Measurements from ENCODE around the gene NFATC2. TPM values are rescaled to one million over a fixed set of nuclear protein-coding genes. Genes with fewer than 3 reads are reported as not detected.

The NFATC2 gene
- total RNA-seq, 1 donor: 0.36 TPM

GRCh38 chr20:51456511-51457509 lies 85.7 kb downstream of the NFATC2 start:
- H3K4me3 ChIP-seq (ENCODE audit: low read depth, low read length): no peak overlapping the region
- TF ChIP-seq, protein P1, sequence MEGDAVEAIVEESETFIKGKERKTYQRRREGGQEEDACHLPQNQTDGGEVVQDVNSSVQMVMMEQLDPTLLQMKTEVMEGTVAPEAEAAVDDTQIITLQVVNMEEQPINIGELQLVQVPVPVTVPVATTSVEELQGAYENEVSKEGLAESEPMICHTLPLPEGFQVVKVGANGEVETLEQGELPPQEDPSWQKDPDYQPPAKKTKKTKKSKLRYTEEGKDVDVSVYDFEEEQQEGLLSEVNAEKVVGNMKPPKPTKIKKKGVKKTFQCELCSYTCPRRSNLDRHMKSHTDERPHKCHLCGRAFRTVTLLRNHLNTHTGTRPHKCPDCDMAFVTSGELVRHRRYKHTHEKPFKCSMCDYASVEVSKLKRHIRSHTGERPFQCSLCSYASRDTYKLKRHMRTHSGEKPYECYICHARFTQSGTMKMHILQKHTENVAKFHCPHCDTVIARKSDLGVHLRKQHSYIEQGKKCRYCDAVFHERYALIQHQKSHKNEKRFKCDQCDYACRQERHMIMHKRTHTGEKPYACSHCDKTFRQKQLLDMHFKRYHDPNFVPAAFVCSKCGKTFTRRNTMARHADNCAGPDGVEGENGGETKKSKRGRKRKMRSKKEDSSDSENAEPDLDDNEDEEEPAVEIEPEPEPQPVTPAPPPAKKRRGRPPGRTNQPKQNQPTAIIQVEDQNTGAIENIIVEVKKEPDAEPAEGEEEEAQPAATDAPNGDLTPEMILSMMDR (IDR thresholded peaks at IDR 0.05; ENCODE audit: insufficient read depth, low read length): peak; percentile 3
- peak; percentile 98 for DNase-seq (ENCODE audit: low read depth)

DNA sequence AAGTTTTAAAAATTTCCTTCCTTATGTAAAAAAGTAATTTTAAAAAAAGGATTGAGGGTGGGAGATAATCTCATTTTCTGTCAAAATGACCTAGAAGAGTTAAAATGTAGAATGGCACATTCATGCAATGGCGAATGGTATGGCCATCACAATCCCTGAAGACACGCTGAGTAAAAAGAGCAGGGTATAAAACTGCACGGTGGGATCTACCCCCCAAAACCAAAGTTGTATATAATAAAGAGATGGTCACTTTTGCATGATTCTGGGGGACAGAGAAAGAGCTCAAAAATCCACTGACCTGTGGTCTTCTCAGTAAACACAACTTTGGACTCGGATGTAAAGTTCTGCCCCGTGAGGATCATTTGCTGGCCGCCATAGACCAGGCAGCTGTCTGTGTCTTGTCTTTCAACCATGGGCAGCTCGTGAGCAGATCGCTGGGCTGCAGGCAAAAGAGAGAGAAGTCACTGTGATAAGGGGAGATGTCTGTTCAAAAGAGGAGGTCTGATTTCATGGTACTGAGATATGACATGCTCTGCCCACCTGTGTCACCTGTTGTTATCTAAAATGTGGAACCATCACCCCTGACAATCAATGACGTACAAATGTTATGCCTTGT lies 88.2 kb downstream of the NFATC2 start:
- TF ChIP-seq, protein P1 (IDR thresholded peaks at IDR 0.05; ENCODE audit: insufficient read depth, low read length): no peak
- no peak overlapping the region for H3K4me3 ChIP-seq (ENCODE audit: low read depth, low read length)
- no peak for DNase-seq (ENCODE audit: low read depth)

DNA sequence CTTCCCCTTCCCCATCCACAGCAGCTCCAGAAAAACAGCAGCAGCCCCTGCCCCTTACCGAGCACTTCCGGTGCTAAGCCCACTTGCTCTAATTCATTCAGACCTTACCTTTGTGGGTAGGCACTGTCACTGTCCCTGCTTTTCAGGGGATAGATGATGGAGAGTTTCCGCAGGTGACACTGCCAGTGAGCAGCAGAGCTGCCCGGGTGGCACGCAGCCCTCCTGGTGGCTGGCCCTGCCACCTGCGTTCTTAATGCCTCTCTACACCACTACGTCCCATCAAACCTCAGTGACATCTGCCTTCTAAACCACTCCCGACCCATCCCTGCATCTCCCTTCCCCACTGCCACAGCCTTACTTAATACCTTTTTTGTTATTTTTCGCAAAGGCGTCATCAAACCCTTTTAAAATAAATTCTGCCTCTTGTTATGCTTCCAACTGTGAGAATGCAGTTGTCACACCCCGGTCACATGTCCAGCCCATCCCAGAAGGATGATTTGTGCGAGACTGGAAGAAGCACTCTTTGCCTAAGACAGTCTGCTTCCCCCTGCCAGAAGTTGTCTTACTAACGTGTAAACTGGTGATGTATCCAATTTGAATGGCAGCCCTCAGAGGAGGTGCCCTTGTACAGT lies 89.7 kb downstream of the NFATC2 start:
- DNase-seq (ENCODE audit: low read depth): no peak
- TF ChIP-seq, protein P1 (IDR thresholded peaks at IDR 0.05; ENCODE audit: insufficient read depth, low read length): no peak
- H3K4me3 ChIP-seq (ENCODE audit: low read depth, low read length): no peak overlapping the region

DNA sequence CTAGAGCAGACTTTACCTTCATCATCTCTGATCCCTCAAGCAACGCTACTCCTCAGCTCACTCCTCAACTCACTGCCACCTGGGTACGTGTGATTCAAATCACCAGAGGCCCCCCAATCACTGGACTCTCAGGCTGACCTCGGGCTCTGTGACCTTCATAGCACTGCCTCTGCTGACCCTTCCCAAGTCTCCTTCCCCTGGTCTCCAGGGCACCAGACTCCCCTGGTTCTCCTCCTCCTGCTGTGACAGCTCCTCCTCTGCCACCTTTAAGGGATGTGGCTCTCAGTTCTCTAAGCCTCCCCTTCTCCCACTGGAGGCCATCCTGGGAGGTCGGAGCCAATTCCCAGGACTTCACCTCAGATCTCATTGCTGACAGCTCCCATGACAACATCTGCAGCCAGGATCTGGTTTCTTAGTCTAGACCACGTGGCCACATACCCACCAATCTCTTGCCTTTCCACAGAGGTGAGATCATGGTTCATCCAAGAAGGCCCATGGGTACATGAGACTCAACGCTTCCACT lies 90.4 kb downstream of the NFATC2 start:
- no peak overlapping the region for H3K4me3 ChIP-seq (ENCODE audit: low read depth, low read length)
- TF ChIP-seq, protein P1 (IDR thresholded peaks at IDR 0.05; ENCODE audit: insufficient read depth, low read length): no peak
- DNase-seq (ENCODE audit: low read depth): no peak

DNA sequence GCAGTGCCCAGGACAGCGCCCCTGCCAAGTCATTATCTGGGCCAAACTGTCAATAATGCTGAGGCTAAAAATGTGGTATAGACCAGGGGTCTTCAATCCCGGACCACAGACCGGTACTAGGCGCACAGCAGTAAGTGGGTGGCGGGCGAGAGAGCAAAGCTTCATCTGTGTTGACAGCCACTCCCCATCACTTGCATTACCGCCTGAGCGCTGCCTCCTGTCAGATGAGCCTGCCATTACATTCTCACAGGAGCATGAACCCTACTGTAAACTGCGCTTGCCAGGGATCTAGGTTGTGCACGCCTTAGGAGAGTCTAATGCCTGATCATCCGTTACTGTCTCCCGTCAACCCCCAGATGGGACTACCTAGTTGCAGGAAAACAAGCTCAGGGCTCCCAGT lies 91.0 kb downstream of the NFATC2 start:
- H3K4me3 ChIP-seq (ENCODE audit: low read depth, low read length): no peak overlapping the region
- DNase-seq (ENCODE audit: low read depth): no peak
- TF ChIP-seq, protein P1 (IDR thresholded peaks at IDR 0.05; ENCODE audit: insufficient read depth, low read length): no peak

GRCh38 chr20:51450984-51451383 lies 91.5 kb downstream of the NFATC2 start:
- no peak overlapping the region for H3K4me3 ChIP-seq (ENCODE audit: low read depth, low read length)
- no peak for DNase-seq (ENCODE audit: low read depth)
- TF ChIP-seq, protein P1 (IDR thresholded peaks at IDR 0.05; ENCODE audit: insufficient read depth, low read length): no peak
